Adrenal gland (tissue), 5 donors: ENCODE results near the gene MICOS13.

ENCODE experiments used
- CTCF ChIP-seq, 6 experiments: fragments of 450-650 bp in 4 of 6; fragments of 200-600 bp in 2 of 6; sonication (generic) in 1 of 6; IDR thresholded peaks; 1 replicate in 5 of 6; 2 replicates in 1 of 6; pipeline versions ENCODE4 v1.5.1 to v1.8.0; 2016 to 2021; ENCODE audit warnings: antibody characterized with exemption in 6 of 6, mild to moderate bottlenecking in 2 of 6, moderate library complexity in 1 of 6
- POLR2A ChIP-seq, 2 donors: fragments of 450-650 bp; IDR thresholded peaks; one replicate each; pipeline ENCODE4 v1.6.1; 2017; ENCODE audit warnings: antibody characterized with exemption in 2 of 2, mild to moderate bottlenecking in 2 of 2, moderate library complexity in 1 of 2
- donor health status: DM: no; HTN: no; CAD: no.

GRCh38 chr19:5664515-5664914, 15.8 kb downstream of the MICOS13 start:
- TF ChIP-seq CTCF (IDR thresholded peaks at IDR 0.05): no peak
- no peak for TF ChIP-seq POLR2A (IDR thresholded peaks at IDR 0.05)
